GM23338 (cell line): Measurements from ENCODE around the gene MED12L. TPM values are rescaled to one million over a fixed set of nuclear protein-coding genes. Genes with fewer than 3 reads are reported as not detected.

Experiments used
- ATAC-seq: fragments of 200-7000 bp; cut with Tn5 transposase; 3 replicates; pipeline ENCODE4 v1.9.1; 2020
- DNase-seq: peaks from one replicate; pipeline ENCODE4 v3.0.0-alpha.2; 2015; ENCODE audit warnings: low spot score
- H2AFZ ChIP-seq: fragments of 200-600 bp; sonication (generic); 2 replicates; pipeline ENCODE4 v1.8.0; 2016; ENCODE audit warnings: antibody characterized with exemption, mild to moderate bottlenecking, moderate library complexity
- H3F3A ChIP-seq: fragments of 200-600 bp; sonication (generic); replicated peaks from 2 replicates; pipeline ENCODE4 v1.8.0; 2017; ENCODE audit warnings: antibody characterized with exemption, mixed run types, low read depth
- H3K27ac ChIP-seq: fragments of 200-600 bp; sonication (generic); 2 replicates; pipeline ENCODE4 v1.6.1; 2016; ENCODE audit warnings: low read depth
- H3K27me3 ChIP-seq: fragments of 200-600 bp; sonication (generic); 2 replicates; pipeline ENCODE4 v1.8.0; 2016; ENCODE audit warnings: mild to moderate bottlenecking, mixed run types, moderate library complexity; ENCODE audit not compliant: insufficient read depth
- H3K36me3 ChIP-seq: fragments of 200-600 bp; sonication (generic); 2 replicates; pipeline ENCODE4 v1.8.0; 2016; ENCODE audit warnings: mild to moderate bottlenecking; ENCODE audit not compliant: insufficient read depth
- H3K4me1 ChIP-seq: fragments of 200-600 bp; sonication (generic); 2 replicates; pipeline ENCODE4 v1.8.0; 2016; ENCODE audit warnings: mild to moderate bottlenecking, moderate library complexity; ENCODE audit not compliant: insufficient read depth
- H3K4me2 ChIP-seq: fragments of 200-600 bp; sonication (generic); 2 replicates; pipeline ENCODE4 v1.7.1; 2017; ENCODE audit warnings: mixed run types
- H3K4me3 ChIP-seq: fragments of 200-600 bp; sonication (generic); 2 replicates; pipeline ENCODE4 v1.6.1; 2016; ENCODE audit warnings: mixed run types
- H3K79me2 ChIP-seq: fragments of 200-600 bp; sonication (generic); replicated peaks from 2 replicates; pipeline ENCODE4 v1.8.0; 2017; ENCODE audit warnings: mild to moderate bottlenecking; ENCODE audit not compliant: insufficient read depth
- H3K9me2 ChIP-seq: fragments of 200-600 bp; sonication (generic); 2 replicates; pipeline ENCODE4 v1.8.0; 2017; ENCODE audit not compliant: insufficient read depth
- H4K20me1 ChIP-seq: fragments of 200-600 bp; sonication (generic); replicated peaks from 2 replicates; pipeline ENCODE4 v1.8.0; 2017; ENCODE audit warnings: mild to moderate bottlenecking; ENCODE audit not compliant: insufficient read depth
- H3K27ac Mint-ChIP-seq: 2 replicates; pipeline ENCODE4 v1.8.0; 2020; ENCODE audit warnings: inconsistent platforms, mild to moderate bottlenecking, moderate library complexity, mixed read lengths
- H3K27me3 Mint-ChIP-seq: 3 replicates; pipeline ENCODE4 v1.8.0; 2022; ENCODE audit warnings: low read depth, mild to moderate bottlenecking, moderate library complexity, mixed read lengths, inconsistent platforms; ENCODE audit not compliant: insufficient read depth, poor library complexity
- H3K36me3 Mint-ChIP-seq: 3 replicates; pipeline ENCODE4 v1.8.0; 2021; ENCODE audit warnings: low read depth, mild to moderate bottlenecking, inconsistent platforms, moderate library complexity, mixed read lengths
- H3K4me1 Mint-ChIP-seq: 3 replicates; pipeline ENCODE4 v1.8.0; 2020; ENCODE audit warnings: mild to moderate bottlenecking, inconsistent platforms, mixed read lengths
- H3K4me3 Mint-ChIP-seq: 3 replicates; pipeline ENCODE4 v1.8.0; 2021; ENCODE audit warnings: moderate library complexity, mild to moderate bottlenecking, inconsistent platforms, mixed read lengths
- H3K9me3 Mint-ChIP-seq: 3 replicates; pipeline ENCODE4 v1.8.0; 2020; ENCODE audit warnings: moderate library complexity, mild to moderate bottlenecking, inconsistent platforms, mixed read lengths
- CREB1 ChIP-seq: fragments of 250-450 bp; sonication (Bioruptor Pico); IDR thresholded peaks from 2 replicates; pipeline ENCODE4 v1.5.0; 2020; ENCODE audit warnings: low read depth, mild to moderate bottlenecking, moderate library complexity
- CTCF ChIP-seq, 2 experiments: fragments of 200-600 bp in 1 of 2; sonication (generic) in 1 of 2; conservative IDR thresholded peaks; 2 replicates each; pipeline versions ENCODE4 v1.5.1 to v1.6.1; 2016 to 2017; ENCODE audit warnings: antibody characterized with exemption in 2 of 2, low read depth in 2 of 2, mild to moderate bottlenecking in 2 of 2, moderate library complexity in 1 of 2
- ETS1 ChIP-seq: IDR thresholded peaks from 2 replicates; pipeline ENCODE4 v1.6.1; 2016; ENCODE audit warnings: antibody characterized with exemption
- EZH2 ChIP-seq: fragments of 200-600 bp; sonication (generic); IDR thresholded peaks from one replicate; pipeline ENCODE4 v1.8.0; 2017; ENCODE audit warnings: antibody characterized with exemption, mild to moderate bottlenecking, low read depth; ENCODE audit not compliant: unreplicated experiment
- EZH2phosphoT487 ChIP-seq: fragments of 200-600 bp; sonication (generic); IDR thresholded peaks from one replicate; pipeline ENCODE4 v1.8.1; 2018; ENCODE audit warnings: antibody characterized with exemption; ENCODE audit not compliant: unreplicated experiment
- JUNB ChIP-seq: IDR thresholded peaks from one replicate; pipeline ENCODE4 v1.6.1; 2016; ENCODE audit warnings: antibody characterized with exemption; ENCODE audit not compliant: unreplicated experiment
- NANOG ChIP-seq: IDR thresholded peaks from 2 replicates; pipeline ENCODE4 v1.6.1; 2016; ENCODE audit warnings: antibody characterized with exemption, borderline replicate concordance
- POLR2AphosphoS5 ChIP-seq: IDR thresholded peaks from 2 replicates; pipeline ENCODE4 v1.6.1; 2016; ENCODE audit warnings: antibody characterized with exemption, low read depth
- REST ChIP-seq: IDR thresholded peaks from one replicate; pipeline ENCODE4 v1.6.1; 2018; ENCODE audit warnings: antibody characterized with exemption; ENCODE audit not compliant: unreplicated experiment
- STAT1 ChIP-seq: IDR thresholded peaks from one replicate; pipeline ENCODE4 v1.6.1; 2016; ENCODE audit warnings: antibody characterized with exemption; ENCODE audit not compliant: unreplicated experiment
- ZNF114 ChIP-seq: fragments of 250-450 bp; sonication (Bioruptor Pico); IDR thresholded peaks from 2 replicates; pipeline ENCODE4 v1.5.0; 2020; ENCODE audit warnings: mild to moderate bottlenecking, moderate library complexity
- ZNF331 ChIP-seq: fragments of 250-450 bp; sonication (Bioruptor Pico); IDR thresholded peaks from 2 replicates; pipeline ENCODE4 v1.5.0; 2020; ENCODE audit warnings: low read depth, mild to moderate bottlenecking, moderate library complexity
- polyA plus RNA-seq: library from polyadenylated mRNA; unstranded; fragments of >200 nt; fragmentation: Nextera tagmentation; extraction: Ambion mirVana; gene quantifications from 2 replicates; pipeline ENCODE4 v1.2.1, GENCODE V29; 2016
- total RNA-seq: library from RNA; depleted of rRNA; stranded (reverse); fragments of >200 nt; shearing (Covaris generic); gene quantifications from 2 replicates; pipeline ENCODE4 v1.2.3, GENCODE V29; 2014
- TF ChIP-seq, protein P1 (sequence below): fragments of 250-450 bp; sonication (Bioruptor Pico); IDR thresholded peaks from 2 replicates; pipeline ENCODE4 v1.5.0; 2020; ENCODE audit warnings: mild to moderate bottlenecking, moderate library complexity

MED12L gene
- total and polyA plus RNA-seq, 2 experiments from 2014 or later: 5.7 to 25.0 TPM

GRCh38 chr3:151391720-151392119 lies 306.3 kb downstream of the MED12L start:
- Mint-ChIP-seq H3K4me3 (no peak overlapping the region), H3K27ac (no peak overlapping the region), H3K9me3 (no peaks in the 10 kb centered on the region), H3K4me1 (peaks cover 49% of the 10 kb centered on the region), H3K27me3 (peaks cover 2% of the 10 kb centered on the region), H3K36me3 (peaks cover 27% of the 10 kb centered on the region)
- no peaks in the 10 kb centered on the region for H3F3A ChIP-seq
- no peaks in the 10 kb centered on the region for H3K27me3 ChIP-seq
- no peak overlapping the region for H3K27ac ChIP-seq
- ATAC-seq: no peak
- no peaks in the 10 kb centered on the region for H3K9me2 ChIP-seq
- no peaks in the 10 kb centered on the region for H3K79me2 ChIP-seq
- H4K20me1 ChIP-seq: no peaks in the 10 kb centered on the region
- DNase-seq: no peak
- no peak overlapping the region for H3K4me2 ChIP-seq
- TF ChIP-seq, protein P1, sequence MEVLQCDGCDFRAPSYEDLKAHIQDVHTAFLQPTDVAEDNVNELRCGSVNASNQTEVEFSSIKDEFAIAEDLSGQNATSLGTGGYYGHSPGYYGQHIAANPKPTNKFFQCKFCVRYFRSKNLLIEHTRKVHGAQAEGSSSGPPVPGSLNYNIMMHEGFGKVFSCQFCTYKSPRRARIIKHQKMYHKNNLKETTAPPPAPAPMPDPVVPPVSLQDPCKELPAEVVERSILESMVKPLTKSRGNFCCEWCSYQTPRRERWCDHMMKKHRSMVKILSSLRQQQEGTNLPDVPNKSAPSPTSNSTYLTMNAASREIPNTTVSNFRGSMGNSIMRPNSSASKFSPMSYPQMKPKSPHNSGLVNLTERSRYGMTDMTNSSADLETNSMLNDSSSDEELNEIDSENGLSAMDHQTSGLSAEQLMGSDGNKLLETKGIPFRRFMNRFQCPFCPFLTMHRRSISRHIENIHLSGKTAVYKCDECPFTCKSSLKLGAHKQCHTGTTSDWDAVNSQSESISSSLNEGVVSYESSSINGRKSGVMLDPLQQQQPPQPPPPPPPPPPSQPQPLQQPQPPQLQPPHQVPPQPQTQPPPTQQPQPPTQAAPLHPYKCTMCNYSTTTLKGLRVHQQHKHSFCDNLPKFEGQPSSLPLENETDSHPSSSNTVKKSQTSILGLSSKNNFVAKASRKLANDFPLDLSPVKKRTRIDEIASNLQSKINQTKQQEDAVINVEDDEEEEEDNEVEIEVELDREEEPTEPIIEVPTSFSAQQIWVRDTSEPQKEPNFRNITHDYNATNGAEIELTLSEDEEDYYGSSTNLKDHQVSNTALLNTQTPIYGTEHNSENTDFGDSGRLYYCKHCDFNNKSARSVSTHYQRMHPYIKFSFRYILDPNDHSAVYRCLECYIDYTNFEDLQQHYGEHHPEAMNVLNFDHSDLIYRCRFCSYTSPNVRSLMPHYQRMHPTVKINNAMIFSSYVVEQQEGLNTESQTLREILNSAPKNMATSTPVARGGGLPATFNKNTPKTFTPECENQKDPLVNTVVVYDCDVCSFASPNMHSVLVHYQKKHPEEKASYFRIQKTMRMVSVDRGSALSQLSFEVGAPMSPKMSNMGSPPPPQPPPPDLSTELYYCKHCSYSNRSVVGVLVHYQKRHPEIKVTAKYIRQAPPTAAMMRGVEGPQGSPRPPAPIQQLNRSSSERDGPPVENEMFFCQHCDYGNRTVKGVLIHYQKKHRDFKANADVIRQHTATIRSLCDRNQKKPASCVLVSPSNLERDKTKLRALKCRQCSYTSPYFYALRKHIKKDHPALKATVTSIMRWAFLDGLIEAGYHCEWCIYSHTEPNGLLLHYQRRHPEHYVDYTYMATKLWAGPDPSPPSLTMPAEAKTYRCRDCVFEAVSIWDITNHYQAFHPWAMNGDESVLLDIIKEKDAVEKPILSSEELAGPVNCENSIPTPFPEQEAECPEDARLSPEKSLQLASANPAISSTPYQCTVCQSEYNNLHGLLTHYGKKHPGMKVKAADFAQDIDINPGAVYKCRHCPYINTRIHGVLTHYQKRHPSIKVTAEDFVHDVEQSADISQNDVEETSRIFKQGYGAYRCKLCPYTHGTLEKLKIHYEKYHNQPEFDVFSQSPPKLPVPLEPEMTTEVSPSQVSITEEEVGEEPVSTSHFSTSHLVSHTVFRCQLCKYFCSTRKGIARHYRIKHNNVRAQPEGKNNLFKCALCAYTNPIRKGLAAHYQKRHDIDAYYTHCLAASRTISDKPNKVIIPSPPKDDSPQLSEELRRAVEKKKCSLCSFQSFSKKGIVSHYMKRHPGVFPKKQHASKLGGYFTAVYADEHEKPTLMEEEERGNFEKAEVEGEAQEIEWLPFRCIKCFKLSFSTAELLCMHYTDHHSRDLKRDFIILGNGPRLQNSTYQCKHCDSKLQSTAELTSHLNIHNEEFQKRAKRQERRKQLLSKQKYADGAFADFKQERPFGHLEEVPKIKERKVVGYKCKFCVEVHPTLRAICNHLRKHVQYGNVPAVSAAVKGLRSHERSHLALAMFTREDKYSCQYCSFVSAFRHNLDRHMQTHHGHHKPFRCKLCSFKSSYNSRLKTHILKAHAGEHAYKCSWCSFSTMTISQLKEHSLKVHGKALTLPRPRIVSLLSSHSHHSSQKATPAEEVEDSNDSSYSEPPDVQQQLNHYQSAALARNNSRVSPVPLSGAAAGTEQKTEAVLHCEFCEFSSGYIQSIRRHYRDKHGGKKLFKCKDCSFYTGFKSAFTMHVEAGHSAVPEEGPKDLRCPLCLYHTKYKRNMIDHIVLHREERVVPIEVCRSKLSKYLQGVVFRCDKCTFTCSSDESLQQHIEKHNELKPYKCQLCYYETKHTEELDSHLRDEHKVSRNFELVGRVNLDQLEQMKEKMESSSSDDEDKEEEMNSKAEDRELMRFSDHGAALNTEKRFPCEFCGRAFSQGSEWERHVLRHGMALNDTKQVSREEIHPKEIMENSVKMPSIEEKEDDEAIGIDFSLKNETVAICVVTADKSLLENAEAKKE (CRISPR knock-in tag): no peak
- no peak for TF ChIP-seq REST
- no peak for TF ChIP-seq CREB1
- TF ChIP-seq EZH2: no peak
- TF ChIP-seq STAT1: no peak
- TF ChIP-seq CTCF (conservative IDR thresholded peaks at IDR 0.05; ENCODE audit: low read depth in 2 of 2): no peak
- no peak for TF ChIP-seq POLR2AphosphoS5
- no peak for TF ChIP-seq ZNF114 (CRISPR knock-in tag)
- TF ChIP-seq EZH2phosphoT487: no peak
- no peak for TF ChIP-seq ZNF331
- no peak for TF ChIP-seq NANOG
- TF ChIP-seq ETS1: no peak
- TF ChIP-seq JUNB: no peak
- H3K4me3 ChIP-seq: no peak overlapping the region
- peaks cover 40% of the 10 kb centered on the region for H3K4me1 ChIP-seq
- no peak overlapping the region for H2AFZ ChIP-seq
- no peaks in the 10 kb centered on the region for H3K36me3 ChIP-seq
